Measurements from ENCODE around the gene GOLGA5.

GOLGA5 gene

GRCh38 chr14:92883066-92883465, 89.0 kb downstream of the GOLGA5 start:
- DNase-seq = no peak

- DNase-seq = no peak
Observed at GRCh38 chr14:92884410-92884809, 90.3 kb downstream of the GOLGA5 start.

GRCh38 chr14:92885279-92886061, 91.4 kb downstream of the GOLGA5 start:
- no peak for DNase-seq

- DNase-seq = peak; percentile 24
Observed at GRCh38 chr14:92886337-92886736, 92.2 kb downstream of the GOLGA5 start.

GRCh38 chr14:92887157-92887556, 93.1 kb downstream of the GOLGA5 start:
- no peak for DNase-seq

- DNase-seq = no peak
Observed at GRCh38 chr14:92888896-92889295, 94.8 kb downstream of the GOLGA5 start.
